GM19372 (cell line): Measurements from ENCODE around the gene BCOR.

Experiments
- ATAC-seq: cut with Tn5 transposase; IDR thresholded peaks from one replicate; pipeline ENCODE4 v1.9.1; 2021; ENCODE audit warnings: mild to moderate bottlenecking, low read depth, moderate library complexity; ENCODE audit not compliant: unreplicated experiment

BCOR gene

DNA sequence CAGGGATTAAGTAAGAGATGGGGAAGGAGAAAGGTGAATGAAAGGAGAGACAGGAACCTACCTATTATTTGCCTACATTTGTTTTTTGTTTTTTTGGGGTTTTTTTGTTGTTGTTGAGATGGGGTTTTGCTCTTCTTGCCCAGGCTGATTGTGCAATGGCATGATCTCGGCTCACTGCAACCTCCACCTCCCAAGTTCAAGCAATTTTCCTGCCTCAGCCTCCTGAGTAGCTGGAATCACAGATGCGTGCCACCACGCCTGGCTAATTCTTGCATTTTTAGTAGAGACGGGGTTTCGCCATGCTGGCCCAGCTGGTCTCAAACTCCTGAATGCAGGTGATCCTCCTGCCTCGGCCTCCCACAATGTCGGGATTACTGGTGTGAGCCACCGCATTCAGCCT lies 57.9 kb downstream of the BCOR start:
- no peak for ATAC-seq

DNA sequence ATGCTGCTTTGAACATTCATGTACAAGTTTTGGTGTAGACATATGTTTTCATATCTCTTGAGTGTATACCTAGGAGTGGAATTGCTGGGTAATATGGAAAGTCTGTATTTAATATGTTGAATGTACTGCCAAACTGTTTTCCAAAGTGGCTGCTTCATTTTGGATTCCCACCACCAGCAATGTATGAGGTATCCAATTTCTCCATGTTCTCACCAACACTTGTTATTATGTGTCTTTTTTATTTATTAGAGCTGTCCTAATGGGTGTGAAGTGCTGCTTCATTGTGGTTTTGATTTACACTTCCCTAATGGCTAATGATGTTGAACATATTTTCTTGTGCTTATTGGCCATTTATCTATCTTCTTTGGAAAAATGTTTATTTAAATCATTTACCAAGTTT lies 60.4 kb downstream of the BCOR start:
- no peak for ATAC-seq

DNA sequence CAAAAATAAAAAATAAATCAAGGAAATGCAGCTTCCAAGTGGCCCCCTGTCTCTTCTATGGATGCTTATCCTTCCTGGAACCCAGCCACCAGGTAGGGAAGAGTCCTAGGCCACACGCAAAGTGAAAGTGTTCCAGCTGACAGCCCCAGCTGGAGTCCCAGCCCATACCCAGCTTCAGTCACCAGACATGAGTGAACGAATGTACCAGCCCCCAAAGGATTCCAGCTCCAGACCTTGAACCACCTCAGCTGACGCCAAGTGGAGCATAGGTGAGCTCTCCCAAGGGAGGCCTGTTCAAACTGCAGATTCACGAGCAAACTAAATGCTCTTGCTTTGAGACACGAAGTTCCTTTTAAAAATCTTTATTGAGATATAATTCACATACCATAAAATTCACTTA lies 62.0 kb downstream of the BCOR start:
- no peak for ATAC-seq

DNA sequence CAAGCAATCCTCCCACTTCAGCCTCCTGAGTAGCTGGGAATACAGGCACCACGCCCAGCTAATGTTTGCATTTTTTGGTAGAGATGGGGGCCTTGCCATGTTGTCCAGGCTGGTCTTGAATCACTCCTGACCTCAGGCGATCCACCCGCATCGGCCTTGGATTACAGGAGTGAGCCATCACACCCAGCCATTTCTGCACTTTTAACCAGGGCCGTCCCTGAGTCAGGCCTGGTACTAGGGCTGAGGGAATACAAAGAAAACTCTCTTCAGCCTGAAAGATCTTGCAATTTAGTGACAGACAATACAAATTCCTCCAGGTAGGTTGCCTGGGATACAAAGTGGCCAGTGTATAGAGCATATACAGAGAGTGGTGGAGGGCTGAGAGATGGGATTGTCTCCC lies 65.8 kb downstream of the BCOR start:
- ATAC-seq, result no peak

DNA sequence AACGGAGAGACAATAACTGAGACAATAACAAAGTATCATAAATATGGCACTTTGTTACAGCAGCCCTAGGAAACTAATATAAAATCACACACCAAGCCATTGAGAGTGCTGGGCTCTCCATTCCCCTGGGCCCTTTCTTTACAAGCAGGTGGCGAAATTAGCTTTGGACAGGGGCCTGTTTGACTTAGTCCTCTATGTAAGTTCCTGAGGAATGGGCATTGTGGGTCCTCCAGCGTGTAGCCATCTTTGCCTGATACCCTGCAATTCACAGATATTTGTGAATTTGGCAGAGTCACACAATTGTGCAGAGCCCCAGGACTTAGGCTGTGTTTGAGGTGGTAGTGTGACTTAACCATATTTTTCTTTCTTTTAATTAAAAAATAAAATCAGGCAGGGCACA lies 67.6 kb downstream of the BCOR start:
- ATAC-seq, result no peak

DNA sequence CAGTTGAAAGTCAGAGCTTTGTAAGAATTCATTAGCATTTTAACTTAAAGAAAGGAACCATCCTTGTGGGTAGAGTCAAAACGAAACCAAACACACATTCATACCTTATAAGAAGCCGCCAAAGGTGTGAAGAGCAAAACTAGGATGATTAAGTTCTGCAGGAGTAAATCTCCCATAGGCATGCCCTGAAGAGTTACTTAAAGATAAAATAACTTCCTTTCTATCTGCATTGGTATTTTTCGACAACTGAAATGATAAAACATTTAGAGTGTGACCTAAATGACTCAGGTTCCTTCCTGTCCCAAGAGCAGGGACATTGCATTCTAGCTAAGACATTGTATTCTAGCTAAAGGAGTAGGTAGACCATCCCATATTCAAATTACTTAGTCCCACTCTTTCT lies 75.3 kb downstream of the BCOR start:
- no peak for ATAC-seq

DNA sequence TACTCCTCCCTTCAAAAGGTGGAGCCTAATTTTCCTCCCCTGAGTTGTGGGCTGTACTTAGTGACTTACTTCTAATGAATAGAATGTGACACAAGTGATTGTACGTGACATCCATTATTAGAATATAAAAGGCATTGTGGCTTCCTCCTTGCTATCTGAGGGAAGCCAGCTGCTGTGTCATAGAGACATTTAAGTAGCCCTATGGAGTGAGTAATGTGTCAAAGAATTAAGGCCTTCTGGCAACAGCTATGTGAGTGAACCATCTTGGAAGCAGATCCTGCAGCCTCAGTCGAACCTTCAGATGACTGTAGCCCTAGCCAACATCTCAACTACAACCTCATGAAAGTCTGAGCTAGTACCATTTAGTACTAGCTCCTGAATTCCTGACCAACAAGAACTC lies 76.1 kb downstream of the BCOR start:
- ATAC-seq, result no peak

DNA sequence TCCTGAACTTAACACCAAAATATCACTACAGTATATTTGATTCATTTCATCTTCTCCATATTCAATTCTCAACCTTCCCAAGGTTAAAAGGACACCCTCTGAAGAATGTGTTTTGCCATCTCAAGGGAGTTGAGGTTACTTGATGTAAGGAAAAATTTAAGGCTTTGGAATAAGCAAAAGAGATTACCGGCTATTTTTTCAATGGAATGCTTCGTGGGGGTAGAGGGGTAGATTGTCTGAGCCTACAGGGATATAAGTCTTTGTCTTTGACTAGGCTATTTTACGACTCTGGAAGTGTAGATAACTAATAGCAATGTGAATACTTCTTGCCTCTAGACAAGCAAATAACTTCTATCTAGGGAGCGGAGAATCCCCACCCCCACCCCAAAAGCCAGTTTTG lies 78.2 kb downstream of the BCOR start:
- no peak for ATAC-seq

DNA sequence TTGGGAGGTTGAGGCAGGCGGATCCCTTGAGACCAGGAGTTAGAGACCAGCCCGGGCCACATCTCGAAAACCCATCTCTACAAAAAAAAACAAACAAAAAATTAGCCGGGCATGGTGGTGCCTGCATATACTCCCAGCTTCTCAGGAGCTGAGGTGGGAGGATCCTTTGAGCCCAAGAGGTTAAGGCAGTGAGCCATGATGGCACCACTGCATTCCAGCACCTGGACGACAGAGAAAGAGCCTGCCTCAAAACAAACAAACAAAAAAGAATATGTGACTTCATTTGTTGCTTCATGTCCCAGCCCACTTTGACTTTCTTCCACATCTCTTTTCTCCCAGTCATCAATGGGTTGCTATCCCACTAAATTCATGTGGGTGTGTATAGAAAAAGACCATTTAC lies 79.7 kb downstream of the BCOR start:
- no peak for ATAC-seq

DNA sequence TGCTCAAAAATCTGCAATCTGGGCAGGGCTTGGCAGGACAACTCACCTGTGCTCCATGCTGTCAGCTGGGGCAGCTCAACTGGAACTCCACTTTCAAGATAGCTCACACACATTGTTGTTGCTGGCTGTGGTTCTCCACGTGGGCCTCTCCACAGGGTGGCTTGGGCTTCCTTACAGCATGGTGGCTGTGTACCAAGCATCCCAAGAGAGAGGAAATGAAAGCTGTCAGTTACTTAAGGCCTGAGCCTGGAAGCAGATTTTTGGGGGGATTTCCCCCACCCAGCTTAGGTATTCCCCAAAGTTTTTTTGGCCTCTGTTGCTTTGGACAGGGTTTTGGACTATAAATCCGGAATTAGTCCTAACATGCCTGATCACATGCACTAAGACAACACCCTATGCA lies 81.0 kb downstream of the BCOR start:
- ATAC-seq, result no peak

DNA sequence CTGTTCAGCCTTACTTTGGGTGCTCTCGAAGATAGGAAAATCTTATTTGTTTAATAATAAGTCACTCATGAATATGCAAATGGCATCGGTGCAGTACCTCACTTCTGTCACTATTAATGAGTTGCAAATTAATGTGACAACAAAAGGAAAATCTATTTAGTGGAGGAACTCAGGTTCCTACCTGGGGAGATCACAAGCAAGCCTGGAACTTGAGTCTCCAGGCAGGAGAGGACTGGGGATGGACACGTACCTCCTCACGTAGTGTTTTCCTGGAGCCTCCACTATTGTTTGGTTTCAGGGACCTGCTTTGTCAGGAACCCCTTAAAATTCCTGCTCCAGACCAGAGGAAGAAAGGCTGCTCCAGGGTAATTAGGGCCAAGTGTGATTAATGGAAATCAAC lies 82.1 kb downstream of the BCOR start:
- no peak for ATAC-seq

DNA sequence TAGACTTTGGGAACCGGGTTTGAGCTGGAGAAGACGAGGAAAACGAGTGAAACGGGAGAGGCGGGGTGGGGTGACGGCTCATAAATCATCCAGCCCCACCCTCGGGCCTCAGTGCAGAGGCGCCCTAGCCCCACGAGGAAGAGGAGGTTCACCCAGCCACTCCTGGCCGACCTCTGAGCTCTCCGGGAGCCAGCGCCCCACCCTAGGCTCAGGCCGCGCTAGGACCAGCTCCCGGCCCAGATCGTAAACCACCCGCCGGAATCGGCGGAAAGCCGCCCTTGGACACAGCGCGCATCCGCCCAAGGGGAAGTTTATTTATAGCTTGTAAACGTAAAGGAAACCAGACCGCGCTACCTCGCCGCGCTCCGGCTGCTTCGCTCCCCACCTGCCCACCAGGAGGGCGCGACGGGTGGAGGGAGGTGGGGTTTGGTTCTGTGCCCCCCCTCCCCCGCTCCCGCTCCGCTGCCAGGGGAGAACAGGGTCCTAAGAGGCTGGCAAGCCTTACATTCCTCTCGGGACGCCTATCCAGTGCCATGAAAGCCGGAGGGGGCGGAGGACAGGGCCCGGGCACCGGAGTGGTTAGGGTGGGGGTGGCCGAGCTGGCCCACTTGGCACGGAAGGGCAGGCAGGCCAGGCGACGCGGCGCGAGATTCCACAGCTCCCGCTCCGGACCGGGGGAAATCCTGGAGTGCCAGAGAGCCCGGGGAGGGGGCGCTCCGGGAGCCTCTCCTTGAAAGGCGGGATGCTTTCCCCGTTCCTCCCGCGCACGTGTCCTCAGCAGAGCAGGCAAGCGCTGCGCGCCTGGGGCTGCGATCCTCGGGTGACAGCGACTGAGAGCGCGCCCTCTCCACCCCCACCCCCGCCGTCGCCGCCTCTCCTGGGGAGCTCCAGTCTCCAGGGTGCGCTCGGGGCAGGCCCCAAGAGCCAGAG lies 84.2 kb downstream of the BCOR start:
- ATAC-seq, result peak; percentile 41

DNA sequence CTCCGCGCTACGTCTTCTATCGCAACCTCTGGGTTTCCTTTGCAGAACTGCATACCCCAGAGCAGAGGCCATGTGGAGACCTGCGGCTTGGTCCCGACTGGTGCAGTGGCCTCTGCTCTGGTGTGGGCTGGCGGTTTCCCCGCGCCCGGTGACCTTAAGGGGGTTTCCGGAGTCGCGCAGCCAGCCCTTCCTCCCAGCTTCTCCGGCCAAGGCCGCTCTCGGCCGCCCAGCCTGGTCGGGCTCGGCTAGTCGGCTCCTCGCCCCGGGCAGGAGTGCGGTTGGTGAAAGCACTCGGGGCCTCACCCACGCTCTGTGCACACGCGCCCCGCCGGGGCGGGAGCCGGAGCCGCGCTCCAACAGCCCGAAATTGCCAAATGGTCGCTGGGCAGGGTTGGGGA lies 84.9 kb downstream of the BCOR start:
- peak; percentile 42 for ATAC-seq

DNA sequence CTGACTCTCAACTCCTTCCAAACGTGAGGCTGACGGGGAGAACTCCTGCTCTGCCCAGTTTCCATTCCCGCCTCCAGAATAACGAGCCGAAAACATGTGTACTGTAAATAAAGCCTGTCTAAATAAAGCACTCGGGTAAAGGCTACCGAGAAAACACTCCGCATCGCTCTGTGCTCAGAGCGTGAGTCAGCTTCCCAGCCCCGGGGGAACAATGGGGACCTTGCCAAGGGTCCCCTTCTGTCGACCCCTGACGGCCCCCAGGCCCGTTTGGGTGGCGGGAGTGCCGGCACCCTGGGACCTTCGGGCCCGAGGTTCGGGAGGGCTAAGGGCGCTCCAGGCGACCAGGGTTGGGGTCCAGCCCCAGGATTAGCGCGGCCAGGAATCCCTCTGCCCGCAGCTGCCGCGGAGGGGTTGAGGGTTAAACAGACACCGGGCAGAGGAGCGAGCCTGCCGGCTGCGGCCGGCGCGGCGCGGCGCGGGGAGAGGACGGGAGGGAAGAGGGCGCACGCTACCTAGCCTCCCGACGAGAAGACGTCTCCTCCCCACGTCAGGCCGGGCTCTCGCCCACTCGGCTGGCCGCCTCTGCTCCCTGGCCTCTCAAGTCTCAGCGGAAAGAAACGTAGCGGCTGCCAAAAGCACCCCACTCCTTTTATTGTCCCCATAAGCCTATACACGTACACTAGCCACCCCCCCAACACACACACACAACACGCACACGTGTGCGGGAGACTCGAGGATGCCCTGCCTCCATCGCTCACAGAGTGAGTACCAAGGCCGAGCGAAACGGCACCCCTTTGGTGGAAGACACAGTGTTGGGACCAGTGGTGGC lies 85.5 kb downstream of the BCOR start:
- no peak for ATAC-seq

DNA sequence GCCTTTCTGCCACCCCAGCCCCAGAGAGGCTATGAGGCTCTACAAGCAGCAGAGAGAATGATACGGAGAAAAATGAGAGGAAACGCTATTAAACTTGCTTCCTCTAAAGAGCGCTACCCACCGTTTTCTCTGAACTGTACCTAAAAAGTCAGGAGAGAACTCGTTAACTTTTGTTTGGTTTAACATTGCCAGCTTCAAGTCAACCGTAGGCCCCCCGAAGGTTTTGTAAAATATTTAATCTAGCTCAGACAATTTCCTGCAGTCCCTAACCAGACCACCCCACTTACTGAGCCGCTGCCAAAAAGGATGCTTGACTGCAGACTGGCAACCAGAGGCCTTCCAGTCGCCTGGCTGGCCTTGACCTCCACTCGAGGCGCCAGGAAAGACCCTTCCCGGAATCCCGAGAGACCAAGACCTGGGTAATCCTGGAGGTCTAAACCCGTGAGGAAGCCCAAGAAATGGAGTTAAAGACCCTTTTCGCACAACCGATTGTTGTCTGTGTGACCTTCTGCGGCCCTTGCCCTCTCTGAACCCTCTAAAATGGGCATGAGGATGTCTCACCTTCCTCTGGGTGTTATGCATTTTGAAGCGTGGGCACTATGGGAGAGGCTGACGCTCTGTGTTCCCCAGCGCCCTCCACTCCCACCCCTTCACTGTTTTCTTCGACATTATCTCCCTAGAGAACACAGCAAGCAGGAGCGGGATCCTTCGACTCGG lies 86.3 kb downstream of the BCOR start:
- ATAC-seq, result no peak

DNA sequence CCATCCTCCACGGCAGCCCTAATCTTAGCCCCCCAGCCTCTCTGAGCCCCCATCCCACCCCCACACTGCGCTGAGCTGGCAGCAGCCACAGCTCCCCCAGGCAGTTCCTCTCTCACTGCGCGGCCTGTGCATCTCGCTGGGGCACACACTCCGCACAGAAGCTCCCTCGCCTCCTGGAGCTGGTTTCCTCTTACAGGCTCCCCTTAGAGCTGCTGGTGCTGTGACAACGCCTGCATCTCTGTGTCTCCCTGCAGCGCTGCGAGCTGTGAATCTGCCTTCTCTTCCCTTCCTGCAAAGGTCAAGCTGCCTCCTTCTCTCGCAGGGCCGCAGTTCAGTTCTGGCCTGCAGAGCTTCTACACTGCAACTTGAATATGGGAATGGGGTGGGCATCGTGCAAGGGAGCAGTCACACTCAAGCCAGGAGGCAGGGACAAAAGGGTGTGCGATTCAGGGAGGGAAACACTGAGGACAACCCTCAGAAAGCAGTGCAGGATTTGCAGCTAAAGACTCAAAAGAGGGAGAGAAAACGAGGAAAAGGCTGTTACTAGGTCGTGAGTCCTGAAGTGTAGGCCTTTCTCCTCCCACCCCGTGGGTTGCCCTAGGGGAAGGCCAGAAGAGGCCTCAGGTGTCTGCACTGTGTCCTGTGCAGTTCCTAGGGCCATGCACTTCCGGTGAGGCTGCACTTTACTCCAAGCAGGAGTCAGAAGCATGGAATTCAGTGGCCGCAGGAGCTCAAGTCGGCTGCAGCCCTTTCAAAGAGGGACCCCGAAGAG lies 87.0 kb downstream of the BCOR start:
- no peak for ATAC-seq

DNA sequence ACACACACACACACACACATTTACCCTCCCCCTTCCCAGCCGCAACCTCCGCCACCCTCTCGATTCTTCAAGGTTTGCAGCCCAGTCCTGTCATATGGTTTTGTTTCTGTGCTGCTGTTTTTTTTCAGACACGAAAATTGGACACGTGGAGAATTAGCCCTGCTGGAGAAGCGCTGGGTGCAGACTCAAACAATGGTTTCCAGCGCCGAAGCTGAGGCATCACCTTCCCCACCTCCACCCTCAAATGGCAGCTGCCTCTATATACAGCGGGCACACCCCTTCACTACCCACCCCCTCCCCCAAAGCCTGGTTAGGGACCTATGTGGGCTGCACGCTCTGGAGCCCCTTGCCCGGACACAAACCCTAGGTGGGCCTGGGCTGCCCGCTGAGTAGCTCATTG lies 87.9 kb downstream of the BCOR start:
- no peak for ATAC-seq

DNA sequence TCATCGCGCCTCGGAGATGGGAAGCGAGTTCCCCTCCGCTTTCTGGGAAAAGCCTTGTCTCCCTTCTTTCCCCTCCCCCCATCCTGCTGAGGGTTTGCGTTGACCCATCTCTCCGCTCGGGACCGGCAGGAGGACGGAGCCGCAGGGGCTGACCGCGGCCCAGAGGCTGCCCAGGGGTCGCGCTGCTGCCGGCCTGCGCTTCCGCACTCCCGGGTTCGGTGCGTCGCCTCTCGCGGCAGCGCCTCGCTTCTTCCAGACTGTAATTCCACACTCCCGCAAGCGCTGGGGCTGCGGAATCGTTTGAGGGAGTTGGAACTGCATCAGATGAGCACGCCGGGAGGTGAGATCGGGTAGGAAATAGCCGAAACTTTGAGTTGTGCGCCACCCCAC lies 88.3 kb downstream of the BCOR start:
- no peak for ATAC-seq

DNA sequence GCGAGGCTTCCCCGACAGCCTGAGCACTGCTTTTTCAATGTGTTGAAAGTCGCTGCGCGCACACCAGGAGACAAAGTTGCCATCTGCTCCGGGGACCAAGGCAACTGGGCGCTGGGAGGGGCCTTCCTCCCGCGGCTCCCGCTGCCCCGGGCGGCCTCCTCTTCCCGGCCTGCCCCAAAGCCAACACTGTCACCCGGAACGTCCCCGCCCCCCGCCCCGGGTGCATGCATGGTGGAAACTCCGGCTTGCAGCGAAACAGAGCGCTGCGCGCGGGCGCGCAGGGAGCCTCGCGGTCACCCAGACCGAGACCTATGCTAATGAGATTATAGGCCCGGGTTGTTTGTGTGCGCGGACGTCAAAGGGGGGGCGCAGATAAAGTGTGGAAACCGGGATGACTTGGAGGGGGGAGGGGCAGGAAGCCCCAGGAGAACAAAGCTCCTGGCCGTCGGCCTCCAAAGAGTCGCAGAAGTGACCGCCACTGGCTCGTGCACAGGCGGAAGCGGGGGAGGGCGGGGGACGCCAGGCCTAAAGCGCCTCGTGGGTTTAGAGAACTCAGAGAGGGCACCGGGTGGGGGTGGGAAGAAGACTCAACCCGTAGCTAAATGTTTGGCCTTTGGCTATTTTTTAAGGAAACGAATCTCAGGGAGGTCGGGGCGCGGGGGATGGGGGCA lies 88.8 kb downstream of the BCOR start:
- ATAC-seq, result no peak
